Mesodermal cell (in vitro differentiated cells): ENCODE measurements around the gene MTMR1.

ENCODE experiments used
- H3K27ac ChIP-seq: 2 replicates; pipeline ENCODE4 v1.7.0; 2013; ENCODE audit warnings: mild to moderate bottlenecking, low read depth, low read length, moderate library complexity; ENCODE audit not compliant: severe bottlenecking
- H3K36me3 ChIP-seq: 2 replicates; pipeline ENCODE4 v1.7.1; 2013; ENCODE audit warnings: mild to moderate bottlenecking, low read length, moderate library complexity; ENCODE audit not compliant: control insufficient read depth, insufficient read depth
- H3K4me1 ChIP-seq: one replicate; pipeline ENCODE4 v1.7.1; 2013; ENCODE audit warnings: mild to moderate bottlenecking, low read length; ENCODE audit not compliant: insufficient read depth, control insufficient read depth, poor library complexity, severe bottlenecking
- H3K4me3 ChIP-seq: 2 replicates; pipeline ENCODE4 v1.7.0; 2013; ENCODE audit warnings: low read length, control low read depth, mild to moderate bottlenecking; ENCODE audit not compliant: insufficient read depth, poor library complexity, severe bottlenecking; ENCODE audit errors: extremely low read depth
- H3K9me3 ChIP-seq: 2 replicates; pipeline ENCODE4 v1.7.1; 2013; ENCODE audit warnings: mild to moderate bottlenecking, low read length, moderate library complexity; ENCODE audit not compliant: control insufficient read depth
- WGBS, 2 experiments: methylation state at CpG; one replicate each; pipeline ENCODE4 v1.1.5; 2013; ENCODE audit warnings: missing lambda C conversion rate in 2 of 2; ENCODE audit not compliant: insufficient coverage in 2 of 2; 5-methylcytosine and 5-hydroxymethylcytosine counted together

The MTMR1 gene

DNA sequence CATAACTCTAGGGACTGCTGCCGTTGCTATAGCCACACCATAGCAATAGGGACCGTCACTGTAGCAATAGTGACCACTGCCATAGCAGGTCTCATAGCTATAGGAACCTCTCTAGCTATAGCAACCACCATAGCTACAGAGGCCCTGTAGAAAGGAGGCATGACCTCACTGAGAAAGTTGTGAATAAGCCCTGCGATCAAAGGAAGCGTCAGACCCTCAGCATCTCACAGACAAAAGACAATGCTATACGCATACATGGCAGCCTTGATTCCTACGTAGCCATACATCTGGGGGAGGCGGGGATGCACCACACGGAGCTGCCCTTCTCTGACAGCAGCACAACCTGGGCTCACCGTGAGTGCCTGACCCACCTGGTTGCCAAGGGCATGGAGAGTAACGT lies 88.5 kb downstream of the MTMR1 start:
- no peaks in the 10 kb centered on the region for H3K4me1 ChIP-seq
- H3K36me3 ChIP-seq = no peaks in the 10 kb centered on the region
- no peak overlapping the region for H3K4me3 ChIP-seq
- H3K9me3 ChIP-seq = no peaks in the 10 kb centered on the region
- H3K27ac ChIP-seq = no peak overlapping the region
- 100% methylated on average over 1 of the region's 10 CpGs; no CpG with 5 or more reads in 1 of the 2 experiments for WGBS, 2 experiments

DNA sequence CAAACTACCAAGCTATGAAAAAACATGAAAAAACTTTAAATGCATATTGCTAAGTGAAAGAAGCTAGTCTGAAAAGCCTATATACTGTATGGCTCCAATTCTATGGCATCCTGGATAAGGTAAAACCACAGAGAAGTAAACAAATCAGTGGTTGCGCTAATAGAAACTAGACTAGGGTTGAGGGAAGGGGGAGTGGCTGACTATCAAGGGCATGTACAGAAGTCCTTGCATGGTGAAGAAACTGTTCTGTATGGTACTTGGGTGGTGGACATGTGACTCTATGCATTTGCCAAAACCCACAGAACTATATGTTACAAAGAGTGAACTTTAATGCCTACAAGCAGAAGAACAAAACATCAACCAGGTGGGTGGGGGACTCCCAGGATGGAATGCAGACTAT lies 96.8 kb downstream of the MTMR1 start:
- no peaks in the 10 kb centered on the region for H3K9me3 ChIP-seq
- no peaks in the 10 kb centered on the region for H3K36me3 ChIP-seq
- H3K4me3 ChIP-seq = no peak overlapping the region
- H3K27ac ChIP-seq = no peak overlapping the region
- 100% methylated on average over 1 of the region's 1 CpG; no CpG with 5 or more reads in 1 of the 2 experiments for WGBS, 2 experiments
- no peaks in the 10 kb centered on the region for H3K4me1 ChIP-seq

DNA sequence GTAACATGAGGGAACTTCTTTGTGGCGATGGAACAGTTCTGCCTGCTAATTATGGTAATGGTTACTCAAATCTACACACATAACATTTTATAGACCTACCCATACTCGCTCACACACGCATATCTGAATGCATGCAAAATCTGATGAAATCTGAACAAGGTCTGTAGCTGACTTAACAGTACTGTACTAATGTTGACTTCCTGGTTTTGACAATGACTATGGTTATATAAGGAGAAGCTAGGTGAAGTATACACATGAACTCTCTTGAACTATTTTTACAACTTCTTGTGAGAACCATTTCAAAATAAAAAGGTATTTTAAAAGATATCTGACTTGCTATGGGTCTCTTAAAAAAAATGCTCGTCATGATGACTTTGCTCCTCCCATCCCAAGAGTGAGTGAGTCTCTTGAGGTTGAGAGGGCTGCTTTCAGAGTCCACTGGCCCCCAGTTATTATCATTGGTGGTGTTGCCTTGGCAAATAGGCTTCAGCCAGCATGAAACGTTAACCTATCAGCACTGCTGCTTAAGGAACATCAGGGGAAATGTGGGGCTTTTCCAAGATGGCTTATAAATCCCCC lies 99.8 kb downstream of the MTMR1 start:
- Histone ChIP-seq H3K9me3 (no peaks in the 10 kb centered on the region), H3K4me1 (no peaks in the 10 kb centered on the region), H3K4me3 (no peak overlapping the region), H3K27ac (no peak overlapping the region), H3K36me3 (no peaks in the 10 kb centered on the region)
- no CpG with 5 or more reads among the region's 5 CpGs for WGBS, 2 experiments

DNA sequence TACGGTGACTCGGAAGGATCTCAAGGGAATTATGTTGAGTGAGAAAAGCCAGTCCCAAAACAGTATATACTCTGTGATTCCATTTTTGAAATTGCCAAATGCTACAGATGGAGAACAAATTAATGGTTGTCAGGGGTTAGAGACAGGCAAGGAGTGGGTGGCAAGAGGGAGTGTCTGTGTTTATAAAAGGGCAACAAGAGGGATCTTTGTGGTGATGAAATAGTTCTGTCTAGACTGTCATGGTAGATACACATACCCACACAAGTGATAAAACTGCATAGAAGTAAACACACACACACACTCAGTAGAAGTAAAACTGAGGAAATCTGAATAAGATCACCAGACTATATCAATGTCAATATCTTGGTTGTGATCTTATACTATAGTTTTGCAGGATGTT lies 112.5 kb downstream of the MTMR1 start:
- WGBS, 2 experiments = 100% methylated on average over 2 of the region's 2 CpGs; no CpG with 5 or more reads in 1 of the 2 experiments
- Histone ChIP-seq H3K36me3 (no peaks in the 10 kb centered on the region), H3K9me3 (no peaks in the 10 kb centered on the region), H3K4me3 (no peak overlapping the region), H3K27ac (no peak overlapping the region), H3K4me1 (no peaks in the 10 kb centered on the region)

DNA sequence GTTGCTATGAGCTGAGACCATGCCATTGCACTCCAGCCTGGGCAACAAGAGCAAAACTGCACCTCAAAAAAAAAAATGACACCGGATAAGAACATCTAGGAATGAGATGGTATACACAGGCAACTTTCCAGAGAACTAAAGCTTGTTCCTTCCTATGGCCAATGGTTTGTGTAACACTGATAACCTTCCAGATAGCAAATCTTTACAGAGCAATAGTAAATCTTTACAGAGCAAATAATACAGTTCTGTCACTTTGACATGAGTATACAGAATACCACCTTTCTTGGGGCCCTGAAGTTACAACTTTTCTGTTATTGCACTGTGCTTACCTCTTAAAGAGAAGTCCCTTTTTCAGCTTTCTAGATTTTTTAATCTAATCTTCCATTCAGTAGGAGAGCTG lies 113.6 kb downstream of the MTMR1 start:
- no CpG with 5 or more reads among the region's 1 CpG for WGBS, 2 experiments
- no peak overlapping the region for H3K4me3 ChIP-seq
- no peaks in the 10 kb centered on the region for H3K36me3 ChIP-seq
- no peaks in the 10 kb centered on the region for H3K9me3 ChIP-seq
- no peaks in the 10 kb centered on the region for H3K4me1 ChIP-seq
- no peak overlapping the region for H3K27ac ChIP-seq

DNA sequence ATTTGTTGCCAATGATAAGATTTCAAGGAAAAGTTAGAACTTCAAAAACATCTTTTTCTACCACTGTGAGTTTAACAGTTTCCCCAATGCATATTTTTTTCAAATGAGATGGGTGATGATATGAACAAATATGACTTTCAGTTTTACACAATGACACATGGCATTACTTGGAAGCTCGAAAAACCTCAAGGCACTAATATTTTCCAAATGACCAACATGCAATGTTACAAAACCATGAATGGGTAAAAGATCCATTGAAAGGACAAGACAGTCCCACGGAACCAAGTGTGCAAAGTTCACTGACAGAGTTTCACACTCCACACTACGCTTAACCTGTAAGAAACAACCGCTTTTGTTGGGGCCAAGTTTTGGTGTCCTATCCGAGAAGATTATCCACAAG lies 120.7 kb downstream of the MTMR1 start:
- Histone ChIP-seq H3K9me3 (no peaks in the 10 kb centered on the region), H3K36me3 (no peaks in the 10 kb centered on the region), H3K27ac (no peak overlapping the region), H3K4me3 (no peak overlapping the region), H3K4me1 (no peaks in the 10 kb centered on the region)
- 83% methylated on average over 1 of the region's 5 CpGs; no CpG with 5 or more reads in 1 of the 2 experiments for WGBS, 2 experiments
